Peyer's patch (tissue), 4 donors: ENCODE data around the gene SMNDC1. TPM values are rescaled to one million over a fixed set of nuclear protein-coding genes. Genes with fewer than 3 reads are reported as not detected.

Experiments used
- DNase-seq, 3 donors: peaks; one replicate each; pipeline ENCODE4 v3.0.0-alpha.2; 2017 to 2019
- H3K27ac ChIP-seq, 4 donors: fragments of 200-600 bp; sonication (generic); one replicate each; pipeline ENCODE4 v1.5.1; 2016 to 2019
- H3K27me3 ChIP-seq, 2 donors: fragments of 200-600 bp; sonication (generic); one replicate each; pipeline ENCODE4 v1.5.1; 2019
- H3K36me3 ChIP-seq, 3 donors: fragments of 200-600 bp; sonication (generic); one replicate each; pipeline ENCODE4 v1.5.1; 2016 to 2019
- H3K4me1 ChIP-seq, 4 donors: fragments of 200-600 bp; sonication (generic); one replicate each; pipeline ENCODE4 v1.5.1; 2016 to 2019
- H3K4me3 ChIP-seq, 4 donors: fragments of 200-600 bp; sonication (generic); 1 replicate in 3 of 4; 2 replicates in 1 of 4; pipeline ENCODE4 v1.5.1; 2016 to 2019; ENCODE audit warnings: mild to moderate bottlenecking in 1 of 4
- H3K9me3 ChIP-seq, 4 donors: fragments of 200-600 bp; sonication (generic); one replicate each; pipeline ENCODE4 v1.5.1; 2016 to 2019; ENCODE audit warnings: mild to moderate bottlenecking in 1 of 4
- CTCF ChIP-seq, 6 experiments: fragments of 450-650 bp in 4 of 6; fragments of 200-600 bp in 2 of 6; sonication (generic) in 1 of 6; IDR thresholded peaks; one replicate each; pipeline ENCODE4 v1.5.1; 2017 to 2019; ENCODE audit warnings: antibody characterized with exemption in 6 of 6, mild to moderate bottlenecking in 3 of 6, moderate library complexity in 1 of 6
- POLR2A ChIP-seq, 2 donors: fragments of 450-650 bp; IDR thresholded peaks; one replicate each; pipeline ENCODE4 v1.5.1; 2017; ENCODE audit warnings: antibody characterized with exemption in 2 of 2, mild to moderate bottlenecking in 2 of 2, moderate library complexity in 2 of 2
- total RNA-seq, 4 donors: library from RNA; depleted of rRNA; stranded (reverse); fragments of >200 nt; gene quantifications; one replicate each; pipeline ENCODE4 v1.1.0, GENCODE V29; 2016

SMNDC1 gene
- total RNA-seq, 4 donors from 2014 or later = 10.5 to 40.4 (median 17.5) TPM

- Histone ChIP-seq H3K9me3 (no peaks in the 10 kb centered on the region), H3K27ac (no peak overlapping the region), H3K27me3 (no peaks in the 10 kb centered on the region), H3K4me1 (no peaks in the 10 kb centered on the region), H3K4me3 (no peak overlapping the region), H3K36me3 (peaks cover 0 to 17% (median 0%) of the 10 kb centered on the region in 3 donors)
- DNase-seq = no peak
- TF ChIP-seq CTCF (IDR thresholded peaks at IDR 0.05) = no peak
- TF ChIP-seq POLR2A (IDR thresholded peaks at IDR 0.05) = no peak
Observed at GRCh38 chr10:110278562-110279406, 25.9 kb downstream of the SMNDC1 start.

GRCh38 chr10:110277591-110277990 lies 27.1 kb downstream of the SMNDC1 start:
- Histone ChIP-seq H3K4me3 (no peak overlapping the region), H3K4me1 (peaks cover 0 to 4% (median 0%) of the 10 kb centered on the region in 4 donors), H3K27ac (no peak overlapping the region), H3K9me3 (no peaks in the 10 kb centered on the region), H3K36me3 (peaks cover 0 to 17% (median 0%) of the 10 kb centered on the region in 3 donors), H3K27me3 (no peaks in the 10 kb centered on the region)
- TF ChIP-seq POLR2A (IDR thresholded peaks at IDR 0.05) (no peak), CTCF (IDR thresholded peaks at IDR 0.05) (no peak)
- DNase-seq = no peak

- Histone ChIP-seq H3K4me3 (no peak overlapping the region), H3K27ac (no peak overlapping the region), H3K9me3 (no peaks in the 10 kb centered on the region), H3K36me3 (peaks cover 0 to 14% (median 0%) of the 10 kb centered on the region in 3 donors), H3K27me3 (no peaks in the 10 kb centered on the region), H3K4me1 (peaks cover 0 to 4% (median 0%) of the 10 kb centered on the region in 4 donors)
- TF ChIP-seq CTCF (IDR thresholded peaks at IDR 0.05) (no peak), POLR2A (IDR thresholded peaks at IDR 0.05) (no peak)
- DNase-seq = no peak
Observed at GRCh38 chr10:110276603-110277002, 28.1 kb downstream of the SMNDC1 start.

- H3K4me1 ChIP-seq = peaks cover 0 to 4% (median 0%) of the 10 kb centered on the region in 4 donors
- no peak for TF ChIP-seq POLR2A (IDR thresholded peaks at IDR 0.05)
- TF ChIP-seq CTCF (IDR thresholded peaks at IDR 0.05) = no peak
- peaks cover 0 to 7% (median 0%) of the 10 kb centered on the region in 3 donors for H3K36me3 ChIP-seq
- no peaks in the 10 kb centered on the region for H3K9me3 ChIP-seq
- H3K27me3 ChIP-seq = no peaks in the 10 kb centered on the region
- no peak overlapping the region for H3K4me3 ChIP-seq
- DNase-seq = no peak
- H3K27ac ChIP-seq = no peak overlapping the region
Observed at GRCh38 chr10:110275128-110275729, 29.5 kb downstream of the SMNDC1 start.

- DNase-seq = no peak
- peaks cover 0 to 1% (median 0%) of the 10 kb centered on the region in 3 donors for H3K36me3 ChIP-seq
- no peak overlapping the region for H3K27ac ChIP-seq
- no peak overlapping the region for H3K4me3 ChIP-seq
- no peaks in the 10 kb centered on the region for H3K27me3 ChIP-seq
- no peaks in the 10 kb centered on the region for H3K9me3 ChIP-seq
- TF ChIP-seq POLR2A (IDR thresholded peaks at IDR 0.05) = no peak
- TF ChIP-seq CTCF (IDR thresholded peaks at IDR 0.05) = no peak
- H3K4me1 ChIP-seq = peaks cover 0 to 10% (median 0%) of the 10 kb centered on the region in 4 donors
Observed at GRCh38 chr10:110274647-110275046, 30.1 kb downstream of the SMNDC1 start.
